Activated CD4-positive, alpha-beta T cell treated with anti-CD3 and anti-CD28 coated beads for 1 hour (primary cell): Measurements from ENCODE around the gene PPM1G.
A peak's percentile ranks its signal among the peaks of the same experiment; 100 is the strongest.
"Not testable (repeated sequence)": the region's sequence is repeated elsewhere in the genome, so short reads cannot be mapped to it uniquely, and the experiment has no call there.

Experiments used
- DNase-seq: peaks from one replicate; pipeline ENCODE4 v3.0.0-alpha.2; 2020

The PPM1G gene

GRCh38 chr2:27372937-27373336, 36.5 kb downstream of the PPM1G start:
- DNase-seq: no peak

- DNase-seq: no peak
These were observed 38.4 kb downstream of the PPM1G start for GRCh38 chr2:27370816-27371620.

GRCh38 chr2:27370026-27370815, 39.2 kb downstream of the PPM1G start, which contains the start of the genes EIF2B4 and SNX17:
TSS of gene EIF2B4 (minus strand) at chr2:27370338. CDS start at chr2:27370314, 24 bp downstream.
TSS of gene SNX17 (plus strand) at chr2:27370616. CDS start at chr2:27370744, 128 bp downstream.
- DNase-seq: peak; percentile 99

GRCh38 chr2:27369471-27370025, 39.8 kb downstream of the PPM1G start:
- DNase-seq: no peak

GRCh38 chr2:27363933-27364332, 45.5 kb downstream of the PPM1G start:
- DNase-seq: no peak

- DNase-seq: no peak
These were observed 46.5 kb downstream of the PPM1G start for GRCh38 chr2:27362678-27363420.

GRCh38 chr2:27356382-27357181, 52.8 kb downstream of the PPM1G start, which contains the start of gene GTF3C2:
TSS of gene GTF3C2 (minus strand) at chr2:27356764. CDS start at chr2:27343554, 13,210 bp downstream.
- peak; percentile 86 for DNase-seq

- no peak for DNase-seq
These were observed 53.4 kb downstream of the PPM1G start for GRCh38 chr2:27356056-27356381.

- no peak for DNase-seq
These were observed 54.8 kb downstream of the PPM1G start for GRCh38 chr2:27354597-27354927.

GRCh38 chr2:27353762-27354596, 55.4 kb downstream of the PPM1G start:
- no peak for DNase-seq

GRCh38 chr2:27353386-27353761, 56.0 kb downstream of the PPM1G start:
- DNase-seq: not testable (repeated sequence)

- DNase-seq: no peak
These were observed 57.4 kb downstream of the PPM1G start for GRCh38 chr2:27351802-27352598.

GRCh38 chr2:27350106-27350693, 59.2 kb downstream of the PPM1G start:
- DNase-seq: no peak

- no peak for DNase-seq
These were observed 61.8 kb downstream of the PPM1G start for GRCh38 chr2:27347641-27348040.

GRCh38 chr2:27336173-27336572, 73.2 kb downstream of the PPM1G start:
- no peak for DNase-seq

GRCh38 chr2:27335311-27335710, 74.1 kb downstream of the PPM1G start:
- DNase-seq: no peak
